HG03159 (cell line): ENCODE data around the gene LCOR.

Experiments used
- ATAC-seq: cut with Tn5 transposase; IDR thresholded peaks from one replicate; pipeline ENCODE4 v1.9.1; 2021; ENCODE audit warnings: mild to moderate bottlenecking, moderate library complexity; ENCODE audit not compliant: unreplicated experiment

LCOR gene

DNA sequence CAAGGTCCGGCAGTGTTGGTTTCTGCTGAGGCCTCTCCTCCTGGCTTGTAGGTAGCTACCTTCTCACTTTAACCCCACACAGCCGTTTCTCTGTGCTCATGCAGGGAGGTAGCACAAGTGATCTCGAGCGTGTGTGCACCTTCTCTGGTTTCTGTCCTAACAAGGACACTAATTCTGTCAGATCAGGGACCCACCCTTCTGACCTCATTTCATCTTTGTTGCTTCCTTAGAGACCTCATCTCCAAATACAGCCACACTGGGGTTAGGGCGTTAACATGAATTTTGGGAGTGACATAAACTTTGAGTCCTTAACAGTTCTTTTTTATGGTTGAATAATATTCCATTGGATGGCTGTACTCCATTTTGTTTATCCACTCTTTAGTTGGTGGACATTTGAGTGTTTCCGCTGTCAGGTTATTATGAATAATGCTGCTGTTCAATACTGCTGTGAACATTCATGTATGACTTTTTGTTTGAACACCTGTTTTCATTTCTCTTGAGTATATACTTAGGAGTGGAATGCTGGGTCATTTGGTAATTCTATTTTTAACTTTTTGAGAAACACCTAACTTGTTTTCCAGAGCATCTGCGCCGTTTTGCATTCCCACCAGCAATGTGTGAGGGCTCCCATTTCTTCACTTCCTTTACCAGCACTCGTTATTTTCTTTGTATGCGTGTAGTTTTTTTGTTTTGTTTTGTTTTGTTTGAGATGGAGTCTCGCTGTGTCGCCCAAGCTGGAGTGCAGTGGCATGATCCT lies 57.5 kb downstream of the LCOR start:
- ATAC-seq = no peak

DNA sequence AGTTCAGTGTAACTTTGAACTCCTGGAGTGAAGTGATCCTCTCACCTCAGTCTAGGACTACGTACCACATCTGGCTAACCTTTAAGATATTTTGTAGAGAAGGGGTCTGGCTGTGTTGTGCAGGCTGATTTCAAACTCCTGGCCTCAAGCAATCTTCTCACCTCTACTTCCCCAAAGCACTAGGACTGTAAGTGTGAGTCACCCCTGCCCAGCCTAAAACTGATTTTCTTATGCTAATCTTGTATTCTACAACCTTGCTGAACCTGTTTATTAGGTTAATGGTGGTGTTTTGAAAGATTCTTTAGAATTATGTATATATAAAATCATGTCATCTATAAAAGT lies 58.0 kb downstream of the LCOR start:
- ATAC-seq = no peak

DNA sequence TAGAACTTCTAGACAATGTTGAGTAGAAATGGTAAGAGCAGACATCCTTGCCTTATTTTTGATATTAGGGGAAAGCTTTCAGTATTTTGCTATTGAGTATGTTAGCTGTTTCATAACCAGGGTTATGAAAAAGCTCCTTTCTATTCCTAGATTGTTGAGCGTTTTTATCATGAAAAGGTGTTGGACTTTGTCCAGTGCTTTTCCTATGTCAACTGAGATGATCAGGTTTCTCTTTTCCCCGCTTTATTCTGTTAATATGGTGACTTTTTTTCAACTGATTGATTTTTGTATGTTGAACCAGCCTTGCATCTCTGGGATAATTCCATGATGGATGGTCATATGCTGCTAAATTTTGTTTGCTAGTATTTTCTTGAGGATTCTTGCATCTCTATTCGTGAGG lies 58.5 kb downstream of the LCOR start:
- no peak for ATAC-seq

DNA sequence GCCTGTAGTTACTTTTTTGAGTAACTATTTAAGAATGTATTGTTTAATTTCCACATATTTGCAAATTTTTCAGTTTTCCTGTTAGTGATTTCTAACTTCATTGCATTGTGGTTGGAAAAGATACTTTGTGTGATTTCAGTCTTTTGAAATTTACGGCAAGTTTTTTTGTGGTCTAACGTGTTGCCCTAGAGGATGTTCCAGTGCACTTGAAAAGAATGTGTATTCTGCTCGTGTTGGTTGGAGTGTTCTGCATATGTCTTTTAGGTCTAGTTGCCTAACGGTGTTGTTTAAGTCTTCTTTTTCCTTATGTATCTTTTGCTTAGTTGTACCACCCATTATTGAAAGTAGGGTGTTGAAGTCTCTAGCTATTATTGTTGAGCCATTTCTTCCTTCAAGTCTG lies 59.7 kb downstream of the LCOR start:
- no peak for ATAC-seq

DNA sequence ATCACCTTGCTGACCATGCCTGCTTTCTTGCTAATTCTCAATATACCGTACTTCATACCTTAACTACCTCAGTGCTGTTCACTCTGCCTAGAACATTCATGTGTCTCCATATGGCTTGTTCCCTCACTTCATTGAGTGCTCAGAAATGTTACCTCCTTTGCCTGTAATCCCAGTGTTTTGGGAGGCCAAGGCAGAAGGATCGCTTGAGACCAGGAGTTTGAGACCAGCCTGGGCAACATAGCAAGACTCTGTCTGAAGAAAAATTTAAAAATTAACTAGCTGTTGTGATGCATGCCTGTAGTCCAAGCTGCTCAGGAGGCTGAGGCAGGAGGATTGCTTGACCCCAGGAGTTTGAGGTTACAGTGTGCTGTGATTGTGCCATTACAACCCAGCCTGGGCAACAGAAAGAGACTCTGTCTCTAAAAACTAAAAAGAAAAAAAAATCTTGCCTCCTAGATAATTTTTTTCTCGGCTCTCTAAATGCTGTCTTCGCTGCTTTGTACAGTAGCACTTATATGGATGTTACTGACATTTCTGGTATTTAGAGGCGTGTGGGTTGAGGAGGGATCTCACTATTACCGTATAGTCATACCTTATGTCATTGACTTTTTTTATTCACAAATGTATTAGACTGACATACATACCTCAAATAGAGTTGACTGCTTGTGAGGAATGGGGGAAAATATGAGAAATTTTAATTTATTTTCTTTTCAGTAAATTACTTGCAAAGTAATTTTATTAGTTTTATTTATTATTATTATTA lies 63.7 kb downstream of the LCOR start:
- no peak for ATAC-seq

DNA sequence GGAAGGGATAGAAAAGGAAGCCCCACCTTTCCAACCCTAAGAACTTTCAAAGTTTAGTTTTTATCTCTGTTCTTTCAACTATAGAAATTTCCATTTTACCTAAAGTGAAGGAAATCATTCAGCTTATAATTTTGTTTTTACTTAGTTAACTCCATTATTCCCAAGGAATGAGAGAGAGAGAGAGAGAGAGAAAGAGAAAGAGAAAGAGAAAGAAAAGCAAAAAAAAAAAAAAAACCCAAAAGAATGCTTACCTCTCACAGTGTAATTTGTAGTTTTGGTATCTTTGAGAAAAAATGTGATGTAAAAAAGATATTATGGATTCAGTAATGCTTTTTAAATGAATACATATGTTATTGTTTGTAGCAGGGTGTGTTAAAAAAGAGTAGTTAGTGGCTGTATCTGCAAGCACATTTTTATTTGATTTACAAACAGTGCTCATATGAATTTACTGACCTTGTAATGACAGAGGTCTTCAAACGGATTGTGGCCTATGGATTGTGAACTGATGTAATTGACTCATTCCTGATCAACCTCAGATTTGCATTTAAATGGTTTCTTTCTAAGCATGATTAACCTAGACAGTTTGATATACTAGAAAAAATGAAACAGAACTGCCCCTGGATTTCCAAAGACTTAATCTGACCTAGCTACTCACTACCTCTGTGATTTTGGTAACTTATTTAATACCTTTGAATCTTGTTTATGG lies 64.9 kb downstream of the LCOR start:
- no peak for ATAC-seq

DNA sequence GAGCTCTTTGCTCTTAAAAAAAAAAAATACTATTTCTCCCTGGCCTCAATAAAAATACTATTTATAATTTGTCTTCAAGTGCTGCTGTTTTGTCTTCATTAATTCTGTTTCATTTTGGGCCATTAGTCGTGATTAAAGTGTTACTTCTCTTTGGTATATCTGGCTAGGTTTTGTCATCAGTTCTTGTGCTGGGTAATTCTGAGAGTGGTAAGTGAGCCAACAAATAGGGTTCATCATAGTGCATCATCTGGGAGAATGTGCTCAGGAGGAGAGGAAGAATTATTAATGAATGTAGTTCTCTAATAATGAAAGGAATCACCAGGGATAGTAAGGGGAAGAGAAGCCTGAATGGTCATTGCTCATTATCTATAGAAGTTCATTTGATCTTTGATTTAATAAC lies 70.0 kb downstream of the LCOR start:
- no peak for ATAC-seq

DNA sequence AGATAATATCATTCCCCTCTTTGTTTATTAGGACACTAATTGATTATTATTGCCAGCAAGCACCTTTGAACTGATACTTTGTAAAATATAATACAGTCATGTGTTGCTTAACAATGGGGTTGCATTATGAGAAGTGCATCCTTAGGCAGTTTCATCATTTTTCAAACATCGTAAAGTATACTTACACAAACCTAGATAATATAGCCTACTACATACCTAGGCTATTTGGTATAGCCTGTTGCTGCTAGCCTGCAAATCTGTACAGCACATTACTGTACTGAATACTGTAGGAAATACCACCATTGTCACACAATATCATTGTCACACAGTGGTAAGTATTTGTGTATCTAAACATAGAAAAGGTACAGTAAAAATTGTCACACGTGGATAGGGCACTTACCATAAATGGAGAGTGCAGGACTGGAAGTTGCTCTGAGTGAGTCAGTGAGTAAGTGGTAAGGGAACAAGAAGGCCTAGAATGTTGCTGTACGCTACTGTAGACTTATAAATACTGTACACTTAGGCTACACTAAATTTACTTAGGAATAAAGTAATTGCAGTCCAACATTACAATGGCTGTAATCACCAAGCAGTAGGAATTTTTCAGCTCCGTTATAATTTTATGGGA lies 70.7 kb downstream of the LCOR start:
- no peak for ATAC-seq

DNA sequence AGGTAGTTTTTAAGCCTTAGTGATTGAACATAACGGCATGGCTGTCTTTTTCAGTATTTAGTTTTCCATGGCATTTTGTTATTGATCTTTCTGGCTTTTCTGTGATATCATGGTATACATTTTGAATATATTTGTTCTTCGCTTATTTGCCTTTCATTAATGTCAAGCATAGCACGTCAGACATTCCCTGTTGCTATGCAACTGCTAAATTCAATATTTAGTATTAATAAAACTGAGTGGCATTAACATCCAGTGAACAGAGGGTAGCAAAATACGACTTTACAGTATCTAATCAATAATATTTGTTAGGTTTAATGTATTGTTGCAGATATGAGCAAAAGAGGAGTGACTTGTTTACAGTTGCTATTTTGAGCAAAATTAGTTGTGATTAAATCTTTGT lies 72.5 kb downstream of the LCOR start:
- no peak for ATAC-seq

DNA sequence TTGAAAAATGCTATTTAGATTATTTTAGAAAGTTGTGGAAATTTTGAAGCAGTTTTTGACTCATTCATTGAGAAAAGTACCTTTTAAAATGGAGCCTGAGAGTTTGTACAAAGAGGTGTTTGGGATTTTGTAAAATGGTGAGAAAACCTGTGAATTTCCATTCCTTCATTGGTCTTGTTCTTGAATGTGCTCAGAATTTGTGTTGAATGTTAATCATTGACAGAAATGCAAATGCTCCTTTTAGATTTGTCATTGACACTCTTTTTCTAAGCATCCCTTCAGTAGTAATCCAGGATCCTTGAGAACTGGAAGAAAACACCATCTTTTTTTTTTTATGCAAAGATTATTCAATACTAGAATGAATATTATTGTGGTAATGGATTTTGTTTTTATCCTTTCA lies 74.8 kb downstream of the LCOR start:
- no peak for ATAC-seq

DNA sequence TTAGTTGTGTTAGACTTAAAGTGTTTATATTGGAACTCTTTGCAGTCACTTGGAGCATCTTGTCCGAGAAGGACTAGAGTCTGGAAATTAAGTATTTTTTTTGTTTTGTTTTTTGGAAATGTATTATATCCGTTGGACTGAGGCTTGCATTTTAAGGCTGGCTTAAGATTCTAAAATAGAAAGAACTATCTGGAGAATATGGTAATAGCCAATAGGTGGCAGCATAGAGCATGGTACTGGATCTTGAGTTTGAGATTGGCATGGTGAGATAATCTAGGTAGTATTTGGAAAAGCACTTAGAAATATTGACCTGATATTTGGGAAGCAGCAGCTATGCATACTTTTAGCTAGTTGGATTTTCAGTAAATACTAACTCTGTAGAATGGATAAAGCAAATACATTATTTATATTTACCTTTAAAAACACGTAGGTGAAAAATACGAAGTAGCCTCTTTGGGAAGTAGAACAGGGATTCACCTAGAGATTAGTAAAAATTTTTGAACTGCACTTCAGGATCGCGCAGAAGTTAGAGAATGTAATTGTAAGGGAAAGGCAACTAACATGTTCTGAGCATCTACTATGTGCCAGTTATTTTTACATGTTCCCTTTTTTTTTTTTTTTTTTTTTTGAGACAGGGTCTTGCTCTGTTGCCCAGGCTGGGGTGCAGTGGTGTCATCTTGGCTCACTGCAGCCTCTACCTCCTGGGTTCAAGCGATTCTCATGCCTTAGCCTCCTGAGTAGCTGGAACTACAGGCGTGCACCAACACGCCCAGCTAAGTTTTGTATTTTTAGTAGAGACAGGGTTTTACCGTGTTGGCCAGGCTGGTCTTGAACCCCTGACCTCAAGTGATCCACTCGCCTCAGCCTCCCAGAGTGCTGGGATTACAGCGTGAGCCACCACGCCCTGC lies 78.6 kb downstream of the LCOR start:
- ATAC-seq = no peak

DNA sequence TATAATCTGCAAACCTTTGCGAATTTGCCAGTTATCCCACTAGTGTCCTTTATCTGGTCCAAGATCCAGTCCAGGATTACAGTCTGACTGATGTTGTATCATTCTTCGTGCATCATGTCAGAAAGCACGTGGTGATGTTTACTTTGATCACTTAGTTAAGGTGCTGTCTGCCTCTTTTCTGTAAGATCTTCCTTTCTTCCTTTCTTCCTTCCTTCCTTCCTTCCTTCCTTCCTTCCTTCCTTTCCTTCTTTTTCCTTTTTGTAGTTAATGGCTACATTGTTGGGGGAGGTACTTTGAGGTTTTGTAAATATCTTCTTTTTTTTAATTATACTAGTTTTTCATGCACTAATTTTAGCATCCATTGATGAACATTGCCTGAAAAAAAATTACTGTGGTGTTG lies 80.3 kb downstream of the LCOR start:
- no peak for ATAC-seq

DNA sequence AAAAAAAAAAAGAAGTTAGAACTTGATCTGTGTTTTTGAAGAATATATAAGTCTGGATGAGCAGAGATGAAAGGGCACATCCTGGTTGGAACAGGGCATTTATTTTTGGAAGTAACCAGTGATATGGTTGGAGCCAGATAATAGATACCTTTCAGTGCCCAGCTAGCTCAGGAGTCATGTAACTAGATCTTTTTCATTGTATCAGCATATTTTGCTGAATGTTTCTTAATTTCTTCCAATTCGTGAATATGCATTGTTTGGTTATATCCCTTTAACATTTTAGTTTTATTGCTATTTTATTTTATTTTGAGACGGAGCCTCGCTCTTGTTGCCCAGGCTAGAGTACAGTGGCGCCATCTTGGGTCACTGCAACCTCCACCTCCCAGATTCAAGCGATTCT lies 81.8 kb downstream of the LCOR start:
- ATAC-seq = no peak

DNA sequence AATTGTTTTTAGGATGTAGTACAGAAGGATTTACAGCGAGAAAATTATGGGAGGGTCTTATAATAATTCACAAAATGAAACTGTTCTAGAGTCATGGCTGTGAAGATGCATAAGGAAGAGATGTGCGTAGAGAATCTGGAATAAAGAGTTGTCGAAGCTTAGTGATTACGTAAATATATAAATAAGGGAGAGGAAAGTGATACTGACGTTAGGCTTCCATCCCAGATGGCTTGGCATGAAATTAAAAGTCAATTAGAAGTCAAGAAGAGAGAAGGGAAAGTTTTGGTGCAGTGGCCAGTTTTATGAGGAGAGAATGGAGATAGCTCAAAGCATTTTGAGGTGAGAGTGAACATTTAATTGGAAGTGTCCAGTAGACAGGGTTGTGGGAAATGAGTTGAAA lies 85.5 kb downstream of the LCOR start:
- no peak for ATAC-seq

DNA sequence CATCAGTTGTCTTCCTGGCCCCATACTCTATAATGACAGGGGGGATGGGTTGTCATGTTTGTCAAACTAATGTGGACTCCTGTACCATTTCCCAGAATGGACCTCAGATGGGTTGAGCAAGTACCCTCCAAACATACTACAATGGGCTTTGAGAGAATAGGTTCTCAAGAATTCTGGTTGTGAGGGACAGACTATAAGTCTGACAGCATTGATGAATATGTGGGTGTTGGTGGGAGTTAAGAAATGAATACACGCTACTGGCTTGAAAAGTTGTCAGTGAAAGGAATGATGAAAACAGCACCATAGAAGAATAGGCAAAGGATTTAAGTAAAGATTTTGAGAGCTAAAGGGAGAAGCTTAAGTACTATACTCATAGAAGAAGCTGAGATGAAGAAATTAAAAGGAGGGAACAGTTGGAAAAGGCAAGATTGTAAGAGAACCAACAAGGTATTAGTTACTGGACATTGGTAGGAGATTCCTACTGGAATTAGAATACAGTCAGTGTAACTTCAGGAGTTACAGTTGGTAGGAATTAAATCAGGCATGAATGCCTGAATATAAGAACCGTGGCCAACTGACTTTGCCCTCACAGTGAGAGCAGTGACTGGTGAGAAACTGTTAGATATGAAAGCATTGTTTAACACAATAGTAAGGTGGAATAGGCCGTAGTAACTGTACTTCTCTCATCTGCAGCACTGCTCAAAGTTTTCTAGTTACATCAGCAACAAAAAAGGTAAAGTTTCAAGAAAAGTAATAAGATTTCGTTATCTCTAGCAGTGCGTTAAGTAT lies 86.3 kb downstream of the LCOR start:
- ATAC-seq = no peak

DNA sequence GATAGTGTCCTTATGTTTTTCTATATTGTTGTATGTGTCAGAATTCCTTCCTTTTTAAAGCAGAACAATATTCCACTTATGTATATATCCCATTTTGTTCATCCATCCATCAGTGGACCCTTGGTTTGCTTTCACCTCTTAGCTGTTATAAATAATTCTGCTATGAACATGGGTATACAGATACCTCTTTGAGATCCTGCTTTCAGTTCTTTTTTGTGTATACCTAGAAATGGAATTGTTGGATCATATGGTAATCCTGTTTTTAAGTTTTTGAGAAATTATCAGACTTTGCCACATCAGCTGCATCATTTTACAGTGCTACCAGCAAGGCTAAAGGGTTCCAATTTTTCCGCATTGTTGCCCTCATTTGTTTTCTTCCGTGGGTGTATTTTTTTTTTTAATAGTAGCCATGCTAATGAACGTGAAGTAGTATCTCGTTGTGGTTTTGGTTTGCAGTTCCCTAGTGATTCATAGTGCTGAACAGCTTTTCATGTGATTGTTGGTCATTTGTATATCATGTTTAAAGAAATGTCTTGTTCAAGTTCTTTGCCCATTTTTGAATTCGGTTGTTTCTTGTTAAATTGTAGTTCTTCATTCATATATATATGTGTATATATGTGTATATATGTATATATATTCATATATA lies 87.8 kb downstream of the LCOR start:
- no peak for ATAC-seq

DNA sequence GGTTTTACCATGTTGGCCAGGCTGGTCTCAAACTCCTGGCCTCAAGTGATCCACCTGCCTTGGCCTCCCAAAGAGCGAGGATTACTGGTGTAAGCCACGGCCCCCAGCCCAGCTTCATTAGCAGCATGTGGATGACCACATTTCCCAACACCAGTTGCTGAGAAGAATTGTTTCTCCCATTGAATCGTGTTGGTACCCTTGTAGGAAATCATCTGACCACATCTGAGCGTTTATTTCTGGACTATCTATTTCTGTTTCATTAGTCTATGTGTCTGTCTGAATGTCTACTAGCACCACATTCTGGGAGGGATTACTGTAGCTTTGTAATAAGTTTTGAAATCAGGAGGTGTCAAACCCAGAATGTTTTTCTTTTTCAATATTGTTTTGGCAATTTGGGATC lies 89.6 kb downstream of the LCOR start:
- ATAC-seq = no peak

DNA sequence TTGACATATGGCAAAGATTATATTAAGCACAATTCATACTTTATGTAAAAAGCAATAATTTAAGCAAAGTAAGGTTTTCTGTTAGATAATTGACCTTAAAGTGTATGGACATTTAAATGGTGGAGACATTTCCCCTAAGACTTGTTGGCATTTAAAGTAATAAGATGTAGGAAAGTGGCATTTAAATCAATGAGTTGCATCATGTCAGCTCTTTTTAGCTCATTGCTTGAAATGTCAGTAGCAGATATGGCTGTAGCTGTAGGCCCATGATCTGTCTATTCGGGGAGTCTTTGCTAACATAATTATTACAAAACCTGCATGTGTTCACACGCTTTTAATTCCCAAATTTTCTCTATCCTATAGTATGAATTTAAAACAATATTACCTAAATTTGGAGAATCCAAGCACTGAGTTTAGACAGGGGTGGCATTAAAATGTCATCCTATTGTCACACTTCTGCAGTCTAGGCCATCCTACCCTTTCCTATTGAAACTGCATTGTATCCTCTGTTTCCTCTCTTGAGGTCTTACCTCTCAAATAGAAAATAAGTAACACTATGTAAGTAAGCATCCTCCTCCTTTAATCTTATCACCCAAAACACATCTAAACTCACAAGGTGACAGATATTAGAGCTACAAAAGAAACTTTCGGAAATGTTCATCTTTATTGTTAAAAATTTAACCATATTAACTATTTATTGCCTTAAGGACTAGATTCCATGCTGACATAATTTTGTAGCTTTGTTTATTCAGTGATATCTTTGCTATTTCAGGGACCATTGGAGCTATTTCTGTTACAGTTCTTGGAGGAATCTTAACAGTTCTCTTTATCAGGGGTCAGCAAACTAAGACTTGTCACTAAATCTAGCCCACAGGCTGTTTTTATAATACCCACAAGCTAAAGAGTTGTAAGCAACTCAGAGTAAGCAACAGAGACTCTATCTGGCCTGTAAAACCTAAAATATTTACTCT lies 91.2 kb downstream of the LCOR start:
- no peak for ATAC-seq
